Activated T-cell treated with anti-CD3 and anti-CD28 coated beads, Interleukin-2, amount 50 U/mL, for 48 hours (primary cell): ENCODE data around the gene TFEB.

Source experiments
- DNase-seq, 2 experiments: peaks; one replicate each; pipeline ENCODE4 v3.0.0-alpha.2; 2020

Gene TFEB

DNA sequence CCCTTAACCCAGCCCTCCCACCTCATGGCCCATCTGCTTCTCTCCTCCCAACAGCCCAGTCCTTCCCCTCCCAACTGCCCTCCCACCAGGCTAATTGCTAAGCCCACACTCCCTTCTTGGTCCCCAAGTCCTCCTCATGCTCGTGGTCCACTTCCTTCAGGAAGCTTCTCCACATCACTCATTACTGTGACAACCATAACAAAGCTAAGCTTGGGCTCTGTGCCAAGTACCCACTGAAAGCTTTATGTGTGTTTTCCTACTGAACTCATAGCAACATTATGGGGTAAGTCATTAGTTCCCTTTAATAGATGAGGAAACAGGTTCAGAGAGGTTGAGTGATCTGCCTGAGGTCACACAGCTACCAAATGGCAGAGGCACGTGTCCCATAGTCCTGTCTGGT, 28.1 kb upstream of the TFEB start:
- no peak for DNase-seq

GRCh38 chr6:41759905-41760579, 24.6 kb upstream of the TFEB start:
- DNase-seq, result no peak

- DNase-seq, result no peak
Observed at GRCh38 chr6:41759106-41759904, 23.9 kb upstream of the TFEB start.

DNA sequence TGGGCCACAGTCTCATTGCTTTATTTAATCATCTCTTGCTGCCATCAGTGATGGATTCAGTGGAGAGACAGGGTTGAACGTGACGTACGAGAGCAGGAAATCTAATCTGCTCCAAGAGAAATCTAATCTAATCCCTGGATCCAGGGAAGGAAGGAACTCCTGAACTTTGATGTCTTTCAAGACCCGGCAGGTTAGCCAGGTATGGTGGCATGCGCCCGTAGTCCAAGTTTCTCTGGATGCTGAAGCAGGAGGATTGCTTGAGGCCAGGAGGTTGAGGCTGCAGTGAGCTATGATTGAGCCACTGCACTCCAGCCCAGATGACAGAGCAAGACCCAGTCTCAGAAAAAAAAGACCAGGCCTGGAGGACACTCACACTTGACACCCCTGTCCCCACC, 23.2 kb upstream of the TFEB start:
- no peak for DNase-seq

GRCh38 chr6:41757931-41758640, 22.7 kb upstream of the TFEB start:
- no peak for DNase-seq

- no peak for DNase-seq
Observed at GRCh38 chr6:41757271-41757670, 21.9 kb upstream of the TFEB start.

DNA sequence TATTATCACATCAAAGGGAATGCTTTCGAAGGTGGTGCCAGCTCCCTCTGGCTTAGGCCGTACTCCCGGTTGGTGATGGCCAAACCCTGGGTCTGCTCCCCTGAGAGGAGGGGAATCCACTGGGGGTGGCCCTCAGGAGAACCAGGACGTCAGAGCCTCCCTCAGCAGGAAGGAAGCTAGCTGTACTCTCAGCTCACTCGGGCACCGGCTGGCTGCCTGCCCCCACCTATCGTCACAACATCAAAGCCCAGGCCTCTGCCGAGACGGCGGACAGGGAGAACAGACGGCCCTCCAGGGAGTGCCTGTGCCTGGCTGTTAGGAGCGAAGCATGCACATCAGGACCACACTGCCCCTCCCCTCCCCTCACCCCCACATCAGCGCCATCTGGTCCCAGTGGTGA, 20.9 kb upstream of the TFEB start:
- DNase-seq, result no peak

- DNase-seq, result no peak
Observed at GRCh38 chr6:41755895-41756294, 20.5 kb upstream of the TFEB start.

DNA sequence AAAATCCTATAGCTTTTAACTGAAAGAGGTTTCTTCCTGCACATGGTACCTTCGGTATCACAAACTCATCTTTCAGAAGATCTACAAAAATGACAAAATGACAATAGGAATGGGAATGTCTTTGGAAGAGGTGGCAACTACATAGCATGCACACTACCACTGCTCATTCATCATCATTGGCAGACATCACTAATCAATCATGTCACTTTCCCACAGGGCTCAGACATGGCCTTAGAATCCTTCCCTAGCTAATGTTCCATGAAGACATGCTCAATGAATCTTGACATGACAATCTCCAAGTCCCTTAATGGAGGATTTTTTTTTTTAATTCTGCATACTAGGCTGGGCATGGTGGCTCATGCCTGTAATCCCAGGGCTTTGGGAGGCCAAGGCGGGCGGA, 15.0 kb upstream of the TFEB start:
- DNase-seq, result no peak

DNA sequence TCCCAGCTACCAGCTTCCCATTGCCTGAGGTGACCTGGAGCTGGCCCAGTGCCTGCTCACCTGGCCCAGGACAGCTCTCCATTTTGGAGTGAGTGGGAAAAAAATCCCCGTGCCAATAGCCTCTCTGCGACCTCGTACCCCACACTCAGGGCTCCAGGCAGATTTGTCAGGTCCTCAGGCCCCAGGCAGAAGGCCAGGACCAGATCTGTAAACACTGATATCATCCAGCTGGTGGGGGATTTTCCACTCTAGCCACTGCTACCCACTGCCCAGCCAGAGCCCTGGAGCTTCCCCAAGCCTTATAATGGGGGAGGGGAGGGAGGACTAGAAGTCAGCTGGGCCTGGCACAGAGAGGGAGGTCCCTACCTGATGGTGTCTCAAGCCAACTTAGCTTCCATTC, 13.1 kb upstream of the TFEB start:
- DNase-seq, result no peak

- no peak for DNase-seq
Observed at GRCh38 chr6:41748102-41748477, 12.7 kb upstream of the TFEB start.

GRCh38 chr6:41747256-41748101, 12.1 kb upstream of the TFEB start, which contains the start of gene PGC:
Gene PGC, minus strand, starts transcription at chr6:41747397. Its CDS starts 63 bp downstream, at chr6:41747334.
- DNase-seq, result no peak

DNA sequence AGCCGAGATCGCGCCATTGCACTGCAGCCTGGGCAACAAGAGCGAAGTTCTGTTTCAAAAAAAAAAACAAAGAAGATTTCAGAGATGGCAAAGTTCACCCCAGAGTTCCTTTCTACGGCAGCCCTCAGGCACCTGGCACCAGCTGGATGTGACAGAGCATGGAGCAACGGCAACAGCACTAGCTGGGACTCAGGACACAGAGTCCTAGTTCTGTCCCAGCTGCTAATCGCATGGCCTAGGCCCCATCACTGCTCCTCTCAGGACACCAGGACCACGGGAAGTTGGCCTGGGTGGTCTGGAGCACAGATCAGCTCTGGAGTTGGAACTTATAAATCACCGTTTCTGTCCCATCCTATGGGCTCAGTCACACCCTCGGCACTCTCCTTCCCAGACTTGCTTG, 10.7 kb upstream of the TFEB start:
- no peak for DNase-seq

GRCh38 chr6:41744236-41744787, 8.9 kb upstream of the TFEB start:
- DNase-seq, result no peak

- no peak for DNase-seq
Observed at GRCh38 chr6:41743406-41744235, 8.2 kb upstream of the TFEB start.

GRCh38 chr6:41741625-41742490, 6.5 kb upstream of the TFEB start:
- DNase-seq, result no peak

GRCh38 chr6:41740366-41741162, 5.2 kb upstream of the TFEB start:
- DNase-seq, result no peak

DNA sequence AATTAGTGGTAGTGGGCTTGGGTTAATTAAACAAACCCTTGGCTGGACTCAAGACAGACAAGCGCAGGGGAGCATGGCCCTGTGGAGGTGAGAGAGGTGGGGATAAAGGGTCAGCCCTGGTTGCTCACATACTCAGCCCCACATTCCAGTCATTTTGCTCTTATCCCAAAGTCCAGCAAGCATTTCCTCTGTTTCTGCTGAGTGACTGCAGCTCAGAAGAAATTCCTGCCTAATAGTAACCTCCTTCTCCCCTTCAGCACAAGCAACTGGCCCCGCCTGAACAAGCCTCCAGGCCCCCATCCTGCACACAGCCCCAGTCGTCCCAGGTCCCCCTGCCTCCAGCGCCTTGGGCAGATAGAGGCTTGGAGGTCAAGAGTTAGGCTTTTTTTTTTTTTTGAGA, 3.6 kb upstream of the TFEB start:
- DNase-seq, result no peak

- DNase-seq, result no peak
Observed at GRCh38 chr6:41737591-41738130, 2.3 kb upstream of the TFEB start.
